Stimulated activated CD4-positive, alpha-beta T cell treated with anti-CD3 and anti-CD28 coated beads, Interleukin-2, amount 100 ng/mL, for 48 hours (primary cell): ENCODE measurements around the gene HOXC6.

Experiments
- DNase-seq, 2 donors: peaks; one replicate each; pipeline ENCODE4 v3.0.0-alpha.2; 2020

The HOXC6 gene

DNA sequence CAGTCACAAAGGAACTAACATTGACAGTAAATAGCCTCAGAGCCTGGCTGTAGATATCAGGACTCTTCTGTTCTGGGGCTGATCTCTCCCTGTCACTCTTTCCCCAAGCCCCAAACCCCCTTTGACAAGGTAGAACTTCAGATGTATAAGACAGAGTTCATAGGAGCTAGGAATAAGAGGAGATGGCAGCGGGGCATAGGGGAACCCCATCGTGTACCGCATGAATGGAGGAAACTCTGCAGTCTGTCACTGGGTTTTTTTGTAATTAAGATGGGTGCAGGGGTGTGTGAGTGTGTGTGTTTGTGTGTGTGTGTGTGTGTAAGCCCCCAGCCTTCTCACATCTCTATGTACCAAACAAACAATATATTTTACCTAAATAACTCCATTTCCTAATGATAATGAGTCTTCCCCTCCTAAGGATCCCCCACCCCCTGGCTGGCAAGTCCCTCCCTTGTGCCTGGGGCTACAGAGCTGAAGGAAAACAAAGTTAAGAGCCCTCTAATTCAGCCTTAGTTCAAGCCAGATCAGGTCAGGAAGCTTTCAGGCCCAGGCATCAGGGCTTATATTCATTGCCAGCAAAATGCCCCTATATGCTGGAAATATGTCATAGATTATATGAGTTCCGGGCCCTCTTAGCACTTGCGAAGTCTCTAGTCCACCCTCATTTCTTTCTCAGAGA lies 16.3 kb downstream of the HOXC6 start:
- DNase-seq, result no peak

DNA sequence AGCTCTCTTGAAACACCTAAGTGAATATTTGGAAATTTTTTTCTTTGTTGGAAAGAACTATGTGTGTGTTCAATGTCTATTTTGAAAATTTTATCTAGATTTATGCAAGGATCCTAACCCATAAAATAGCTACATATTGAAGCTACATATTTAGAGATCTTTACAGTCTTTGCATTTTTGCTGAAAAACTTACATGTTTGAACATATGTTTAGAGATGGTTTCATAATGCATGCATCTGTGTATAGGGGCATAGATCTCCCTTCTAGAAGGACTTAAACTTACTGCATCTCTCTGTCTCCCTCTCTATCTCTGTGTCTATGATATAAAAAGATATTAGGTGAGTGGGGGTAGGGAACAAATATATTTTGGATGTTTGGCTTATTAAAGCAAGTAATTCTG lies 17.2 kb downstream of the HOXC6 start:
- no peak for DNase-seq

DNA sequence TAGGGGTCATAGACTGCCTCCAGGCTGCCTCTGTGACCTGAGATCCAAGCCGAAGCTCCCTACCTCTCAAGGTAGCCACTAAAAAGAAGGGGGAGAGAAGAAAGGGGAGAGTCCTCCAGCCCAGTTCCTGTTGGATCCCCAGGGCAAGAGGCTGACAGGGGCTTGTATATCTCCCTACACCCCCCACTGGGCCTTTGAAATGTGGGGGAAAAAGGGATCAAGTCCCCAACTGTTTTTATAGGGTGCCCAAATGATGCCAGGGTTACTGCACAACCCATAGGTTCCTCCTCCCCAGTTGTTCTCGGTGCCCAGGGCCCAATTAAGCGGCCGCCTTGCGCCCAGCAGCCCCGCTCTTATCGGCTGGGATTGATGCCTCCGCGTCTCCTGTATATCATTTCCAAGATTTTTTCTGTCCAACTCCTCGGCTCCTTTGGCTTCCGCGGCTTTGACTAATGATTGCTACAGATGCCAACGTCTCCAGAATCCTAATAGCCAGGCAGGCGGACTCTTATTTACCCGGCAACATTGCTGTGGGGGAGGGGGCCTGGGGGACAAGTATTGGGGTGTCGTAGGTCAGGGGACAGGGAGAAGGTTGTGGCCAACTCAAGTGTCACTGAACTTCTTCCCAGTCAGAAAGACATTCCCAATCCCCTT lies 17.8 kb downstream of the HOXC6 start:
- DNase-seq, result no peak

DNA sequence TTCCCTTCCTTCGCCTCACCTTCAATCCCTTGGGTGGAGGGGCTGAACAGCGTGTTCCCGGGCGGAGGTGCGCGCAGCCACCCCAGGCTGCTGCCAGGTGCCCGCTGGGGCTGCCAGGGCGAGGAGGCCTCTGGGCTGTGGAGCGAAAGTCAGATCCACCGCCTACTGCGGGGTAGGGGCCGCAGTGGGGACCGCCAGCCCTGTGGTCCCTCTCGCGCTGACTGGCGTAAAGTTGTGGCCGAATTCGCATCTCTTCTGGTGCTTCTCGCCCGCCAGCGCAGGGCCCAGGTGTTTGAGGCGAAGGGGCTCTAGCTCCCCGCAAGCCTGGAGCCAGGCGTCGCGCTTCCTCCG lies 18.5 kb downstream of the HOXC6 start:
- no peak for DNase-seq

DNA sequence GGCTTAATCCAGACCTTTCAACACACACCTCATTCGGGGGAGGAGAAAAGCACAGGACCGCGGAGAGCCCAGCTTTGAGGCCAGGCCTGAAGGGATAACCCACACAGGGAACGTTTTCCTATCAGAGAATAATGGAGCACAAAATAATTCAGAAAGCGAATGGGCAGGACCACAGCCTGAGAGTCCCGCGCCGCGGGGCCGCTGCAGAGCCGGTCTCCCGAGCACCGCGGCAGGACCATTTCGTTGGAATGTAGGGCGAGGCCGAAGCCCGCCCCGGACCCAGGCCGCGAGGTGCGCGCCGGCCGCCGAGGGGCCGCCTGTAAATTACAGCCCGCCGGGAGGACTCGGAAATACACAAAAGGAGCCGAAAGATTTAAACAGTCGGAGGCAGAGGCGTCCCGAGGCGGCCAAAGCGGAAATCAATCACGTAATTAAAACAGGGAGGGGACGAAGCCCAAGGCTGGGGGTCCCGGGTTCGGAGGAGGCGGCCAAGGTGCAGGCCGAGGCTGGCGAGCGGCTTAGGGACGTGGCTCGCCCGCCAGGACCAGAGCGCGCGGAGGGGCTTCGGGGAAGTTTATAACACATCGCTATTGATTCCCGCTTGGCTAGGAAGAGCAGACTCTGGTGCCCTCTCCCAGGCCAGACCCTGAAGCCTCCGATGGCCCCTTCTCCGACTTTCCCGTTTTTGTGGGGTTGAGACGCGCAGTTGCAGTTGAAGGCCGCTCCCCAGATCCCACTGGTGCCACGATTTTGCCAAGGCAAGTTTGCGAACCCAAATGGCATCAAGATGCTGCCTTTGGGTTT lies 19.1 kb downstream of the HOXC6 start:
- no peak for DNase-seq

DNA sequence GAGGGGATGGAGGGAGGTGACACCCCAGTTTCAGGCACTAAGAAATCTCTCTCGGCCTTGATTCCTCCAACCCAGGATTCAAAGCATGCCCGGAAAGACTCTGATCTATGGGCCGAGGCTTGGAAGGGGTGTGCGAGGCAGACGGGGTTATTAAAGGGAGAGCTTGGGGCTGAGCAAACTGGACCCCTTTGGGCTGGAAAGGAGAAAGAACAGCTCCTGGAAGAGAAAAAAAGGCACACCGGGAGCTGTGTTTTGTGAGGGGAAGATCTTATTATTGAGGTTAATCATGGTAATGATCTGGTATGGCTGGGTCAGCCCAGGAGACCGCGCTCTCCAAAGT lies 19.7 kb downstream of the HOXC6 start:
- no peak for DNase-seq

DNA sequence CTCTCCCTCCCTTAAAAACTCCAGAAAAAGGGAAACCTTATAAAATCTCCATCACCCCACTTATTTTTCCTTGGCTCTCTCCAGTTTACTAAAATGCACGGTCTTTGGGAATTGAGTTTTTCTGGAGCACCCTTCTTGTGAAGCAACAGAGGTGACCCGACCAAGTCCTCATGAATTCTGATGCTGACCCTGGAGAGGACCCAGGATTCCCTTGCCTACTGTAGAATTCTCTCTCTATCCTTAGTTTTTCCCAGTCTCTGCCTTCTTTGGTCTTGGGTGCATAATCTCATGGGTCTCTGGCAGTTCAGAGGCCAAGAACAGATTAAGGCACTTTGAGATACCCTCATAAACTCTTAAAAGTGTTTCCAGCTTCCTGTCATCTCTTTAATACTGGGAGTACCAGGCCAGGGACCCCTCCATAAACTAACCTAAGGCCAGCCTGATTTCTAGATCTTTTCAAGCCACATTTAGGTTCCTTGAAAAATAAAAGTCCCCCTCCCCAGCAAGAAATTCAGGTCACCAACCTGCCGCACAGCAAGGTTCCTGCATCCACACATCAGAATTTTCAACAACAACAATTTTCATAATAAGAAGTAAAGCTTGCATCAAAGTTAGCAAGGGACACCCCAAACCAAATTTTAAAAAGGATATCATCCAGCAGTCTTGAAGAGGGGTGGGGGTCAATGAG lies 20.3 kb downstream of the HOXC6 start:
- no peak for DNase-seq

DNA sequence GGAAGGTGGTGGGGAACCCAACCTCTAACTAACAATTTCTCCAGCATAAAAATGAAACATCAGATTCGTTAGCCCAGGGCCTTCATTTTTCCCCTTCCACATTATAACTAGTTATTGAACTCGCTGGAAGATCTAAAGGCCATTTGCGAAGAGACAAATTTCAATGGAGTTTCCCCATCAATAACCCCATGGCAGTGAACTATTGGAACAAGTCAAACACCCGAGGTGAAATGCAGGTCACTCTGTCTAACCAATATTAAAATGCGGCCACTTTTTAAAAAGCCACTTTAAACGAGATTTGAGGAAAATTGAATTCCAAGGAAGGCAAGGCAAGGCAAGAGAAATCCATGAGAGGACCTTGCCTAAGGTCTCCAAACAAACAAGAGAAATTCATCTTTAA lies 20.9 kb downstream of the HOXC6 start:
- DNase-seq, result no peak

DNA sequence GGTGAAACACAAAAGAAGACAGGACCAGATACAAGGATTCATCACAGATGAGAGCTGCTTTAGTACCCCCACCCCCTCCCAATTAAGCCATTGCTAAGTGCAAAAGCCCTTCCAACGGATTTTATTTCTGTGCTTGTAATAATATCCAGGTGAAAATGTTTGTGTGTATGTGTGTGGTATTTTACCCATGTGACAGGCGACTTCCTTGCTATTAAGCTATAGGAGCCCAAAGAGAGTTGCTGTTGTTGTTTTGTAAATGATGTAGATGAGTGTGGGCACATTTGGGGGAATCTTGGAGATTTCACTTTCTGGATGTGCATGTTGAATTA lies 22.2 kb downstream of the HOXC6 start:
- no peak for DNase-seq

DNA sequence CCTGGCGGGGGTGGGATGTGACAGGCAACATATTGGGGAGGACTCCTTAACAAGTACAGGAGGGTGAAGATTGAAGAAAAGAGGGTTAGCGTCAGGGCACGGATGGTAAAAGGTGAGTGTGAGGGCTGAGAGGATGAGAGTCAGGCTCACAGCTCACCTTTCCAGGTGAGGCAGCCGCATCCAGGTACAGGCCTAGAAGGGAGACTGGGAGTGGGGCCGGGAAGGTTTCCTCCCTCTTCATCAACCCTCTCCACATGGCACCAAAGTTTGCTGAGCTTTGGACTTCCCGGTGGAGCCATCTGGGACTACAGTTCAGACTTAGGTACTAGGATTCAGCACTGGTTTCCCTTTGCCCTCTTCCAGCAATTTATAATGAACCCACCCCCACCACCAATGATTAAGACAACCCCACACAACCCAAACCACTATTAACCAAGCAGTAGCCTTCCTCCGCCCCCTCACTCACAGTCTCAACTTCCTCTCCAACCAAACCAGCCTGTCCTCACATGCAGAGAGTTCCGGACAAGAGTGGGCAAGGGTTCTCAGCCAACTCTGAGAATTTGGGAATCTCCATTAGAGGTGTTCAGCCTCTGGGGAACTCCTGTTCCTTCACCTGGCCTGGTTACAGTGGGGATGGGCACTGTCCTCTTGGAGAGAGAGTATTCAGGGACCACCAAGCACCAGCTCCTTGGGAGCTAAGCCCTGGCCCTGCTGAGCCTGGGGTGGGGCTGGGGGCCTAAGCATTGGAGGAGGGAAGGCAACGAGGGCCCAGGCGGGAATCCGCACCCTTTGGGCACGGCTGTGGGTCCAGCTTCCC lies 23.0 kb downstream of the HOXC6 start:
- DNase-seq, result no peak

DNA sequence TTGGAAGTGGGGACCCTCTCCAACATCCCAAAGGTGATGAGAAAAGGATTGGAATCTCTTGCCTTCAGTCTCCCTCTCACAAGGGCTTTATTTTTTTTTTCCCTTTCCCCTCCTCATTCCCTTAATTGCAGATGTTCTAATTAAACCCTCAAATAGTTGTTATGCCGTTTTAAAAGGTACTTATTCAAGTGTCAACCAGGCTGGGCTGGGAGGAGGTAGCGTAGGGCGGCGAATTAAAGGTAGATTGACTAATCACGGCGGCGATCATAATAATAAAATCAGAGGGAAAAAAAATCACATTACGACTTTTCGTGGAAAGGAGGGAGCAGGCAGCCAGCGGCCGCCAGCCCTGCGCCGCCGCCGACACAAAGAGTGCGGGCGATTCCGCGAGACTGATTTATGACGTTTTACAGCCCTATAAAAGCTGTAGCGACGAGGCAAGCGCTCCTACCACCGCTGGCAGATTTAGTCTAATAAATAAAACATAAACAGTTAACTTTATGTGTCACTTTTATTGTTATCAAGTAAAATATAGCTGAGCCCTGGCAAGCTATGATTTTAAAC lies 23.7 kb downstream of the HOXC6 start:
- DNase-seq, result no peak

DNA sequence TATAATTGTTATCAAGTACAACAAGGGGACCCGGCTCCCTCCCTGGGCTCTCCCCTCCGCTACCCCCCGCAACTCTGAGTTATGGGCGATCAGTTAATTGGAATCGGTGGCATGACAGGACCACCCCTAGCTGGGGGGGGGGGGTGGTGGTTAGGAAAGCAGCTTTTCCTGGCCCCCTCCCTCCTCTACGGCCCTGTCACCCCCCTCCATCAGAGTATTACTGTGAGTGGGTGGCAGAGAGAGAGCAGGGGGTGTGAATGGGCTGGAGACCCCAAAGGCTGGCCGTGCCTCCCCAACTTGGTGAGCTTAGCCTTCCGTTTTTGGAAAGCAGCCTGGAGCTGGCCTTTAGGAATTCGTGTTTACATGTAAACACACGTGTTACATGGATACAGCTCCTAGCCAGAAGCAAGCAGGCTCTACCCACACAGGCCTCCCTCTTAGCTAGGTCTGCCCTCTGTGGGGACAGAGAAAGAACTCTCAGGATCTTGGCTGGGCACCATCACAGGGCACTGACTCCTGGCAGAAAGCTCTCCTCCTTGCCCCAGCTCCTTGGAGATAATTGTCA lies 24.3 kb downstream of the HOXC6 start:
- no peak for DNase-seq

DNA sequence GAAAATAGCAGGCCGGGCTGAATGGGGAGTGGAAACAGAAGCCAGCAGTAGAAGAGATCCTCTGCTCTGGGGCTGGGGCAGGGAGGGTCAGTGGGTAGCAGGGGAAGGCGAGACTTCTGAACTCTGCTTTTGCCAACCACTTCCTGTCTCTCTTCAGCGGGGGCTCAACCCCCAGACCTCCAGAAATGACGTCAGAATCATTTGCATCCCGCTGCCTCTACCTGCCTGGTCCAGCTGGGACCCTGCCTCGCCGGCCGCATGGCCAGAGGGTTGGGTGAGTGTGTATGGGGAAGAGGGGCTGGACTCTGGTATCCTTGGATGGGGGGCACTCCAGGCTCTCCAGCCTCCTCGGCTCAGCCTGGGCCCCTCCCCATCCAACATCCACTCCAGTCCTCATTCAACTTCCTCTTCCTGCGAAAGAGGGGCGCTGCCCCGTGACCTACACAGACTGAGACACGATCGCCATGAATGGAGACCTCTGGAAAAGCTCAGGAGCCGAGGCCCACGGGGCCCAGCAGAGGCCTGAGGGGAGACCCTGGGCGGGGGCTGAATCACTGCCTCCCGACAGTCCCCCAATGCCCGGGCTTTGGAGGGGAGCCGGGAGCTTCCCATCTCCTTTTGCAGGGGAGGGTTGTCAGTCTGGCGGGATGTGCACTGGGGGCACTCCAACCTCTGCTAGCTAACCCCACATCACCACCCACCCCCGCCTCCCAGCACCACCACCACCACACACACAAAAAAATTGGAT lies 24.9 kb downstream of the HOXC6 start:
- no peak for DNase-seq

DNA sequence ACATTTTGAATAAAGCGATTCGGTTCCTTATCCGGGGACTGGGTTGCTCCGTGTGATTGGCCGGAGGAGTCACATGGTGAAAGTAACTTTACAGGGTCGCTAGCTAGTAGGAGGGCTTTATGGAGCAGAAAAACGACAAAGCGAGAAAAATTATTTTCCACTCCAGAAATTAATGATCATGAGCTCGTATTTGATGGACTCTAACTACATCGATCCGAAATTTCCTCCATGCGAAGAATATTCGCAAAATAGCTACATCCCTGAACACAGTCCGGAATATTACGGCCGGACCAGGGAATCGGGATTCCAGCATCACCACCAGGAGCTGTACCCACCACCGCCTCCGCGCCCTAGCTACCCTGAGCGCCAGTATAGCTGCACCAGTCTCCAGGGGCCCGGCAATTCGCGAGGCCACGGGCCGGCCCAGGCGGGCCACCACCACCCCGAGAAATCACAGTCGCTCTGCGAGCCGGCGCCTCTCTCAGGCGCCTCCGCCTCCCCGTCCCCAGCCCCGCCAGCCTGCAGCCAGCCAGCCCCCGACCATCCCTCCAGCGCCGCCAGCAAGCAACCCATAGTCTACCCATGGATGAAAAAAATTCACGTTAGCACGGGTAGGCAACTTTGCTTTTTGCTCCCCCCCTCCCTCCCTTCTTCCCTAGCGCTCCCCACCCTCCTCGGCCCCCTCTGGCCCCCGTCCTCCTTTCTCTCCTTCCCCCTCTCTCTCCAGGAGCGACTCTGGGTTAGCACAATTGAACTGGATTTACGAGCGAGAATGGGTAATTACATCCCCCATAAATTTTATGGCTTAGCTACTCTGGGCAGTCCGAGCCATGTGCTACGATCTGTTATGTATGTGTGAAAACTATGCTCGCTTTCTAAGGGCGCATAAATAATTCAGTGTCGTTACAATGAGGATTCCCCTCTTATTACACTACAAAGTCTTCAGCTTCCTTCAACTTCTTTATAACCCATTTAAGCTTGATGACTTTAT lies 25.8 kb downstream of the HOXC6 start, which contains the start of gene HOXC4:
TSS of gene HOXC4 (plus strand) at position 85 of the 991 bp plus-strand sequence. CDS start at position 173, 88 bp downstream.
- DNase-seq, result no peak

DNA sequence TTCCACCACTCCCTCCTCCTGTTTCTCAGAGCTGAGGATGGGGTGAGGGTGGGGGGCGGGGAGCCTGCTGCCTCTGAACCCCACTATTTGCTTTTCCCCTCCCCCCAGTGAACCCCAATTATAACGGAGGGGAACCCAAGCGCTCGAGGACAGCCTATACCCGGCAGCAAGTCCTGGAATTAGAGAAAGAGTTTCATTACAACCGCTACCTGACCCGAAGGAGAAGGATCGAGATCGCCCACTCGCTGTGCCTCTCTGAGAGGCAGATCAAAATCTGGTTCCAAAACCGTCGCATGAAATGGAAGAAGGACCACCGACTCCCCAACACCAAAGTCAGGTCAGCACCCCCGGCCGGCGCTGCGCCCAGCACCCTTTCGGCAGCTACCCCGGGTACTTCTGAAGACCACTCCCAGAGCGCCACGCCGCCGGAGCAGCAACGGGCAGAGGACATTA lies 26.5 kb downstream of the HOXC6 start:
- no peak for DNase-seq

DNA sequence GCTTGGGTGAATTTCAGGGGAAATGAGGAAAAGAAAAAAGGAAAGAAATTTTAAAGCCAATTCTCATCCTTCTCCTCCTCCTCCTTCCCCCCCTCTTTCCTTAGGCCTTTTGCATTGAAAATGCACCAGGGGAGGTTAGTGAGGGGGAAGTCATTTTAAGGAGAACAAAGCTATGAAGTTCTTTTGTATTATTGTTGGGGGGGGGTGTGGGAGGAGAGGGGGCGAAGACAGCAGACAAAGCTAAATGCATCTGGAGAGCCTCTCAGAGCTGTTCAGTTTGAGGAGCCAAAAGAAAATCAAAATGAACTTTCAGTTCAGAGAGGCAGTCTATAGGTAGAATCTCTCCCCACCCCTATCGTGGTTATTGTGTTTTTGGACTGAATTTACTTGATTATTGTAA lies 27.3 kb downstream of the HOXC6 start:
- no peak for DNase-seq

DNA sequence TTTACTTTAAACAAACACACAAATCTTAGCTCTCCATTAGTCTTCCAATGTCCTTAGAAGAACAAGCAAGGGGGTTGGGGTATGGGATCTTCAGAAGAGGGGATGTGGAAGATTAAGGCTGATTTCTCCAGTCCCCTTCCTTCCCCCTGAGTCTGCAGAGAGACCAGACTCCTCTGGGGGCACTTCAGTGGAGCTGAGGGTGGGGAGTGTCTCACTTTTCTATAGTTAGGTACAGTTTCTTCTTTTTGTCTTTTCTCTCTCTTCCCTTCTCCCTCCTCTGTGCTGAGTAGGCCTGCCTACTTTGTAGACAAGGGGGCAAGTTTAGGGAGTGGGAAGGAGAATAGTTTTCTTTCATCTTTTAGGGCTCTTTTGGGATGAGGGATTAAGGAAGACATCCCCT lies 27.9 kb downstream of the HOXC6 start:
- no peak for DNase-seq

DNA sequence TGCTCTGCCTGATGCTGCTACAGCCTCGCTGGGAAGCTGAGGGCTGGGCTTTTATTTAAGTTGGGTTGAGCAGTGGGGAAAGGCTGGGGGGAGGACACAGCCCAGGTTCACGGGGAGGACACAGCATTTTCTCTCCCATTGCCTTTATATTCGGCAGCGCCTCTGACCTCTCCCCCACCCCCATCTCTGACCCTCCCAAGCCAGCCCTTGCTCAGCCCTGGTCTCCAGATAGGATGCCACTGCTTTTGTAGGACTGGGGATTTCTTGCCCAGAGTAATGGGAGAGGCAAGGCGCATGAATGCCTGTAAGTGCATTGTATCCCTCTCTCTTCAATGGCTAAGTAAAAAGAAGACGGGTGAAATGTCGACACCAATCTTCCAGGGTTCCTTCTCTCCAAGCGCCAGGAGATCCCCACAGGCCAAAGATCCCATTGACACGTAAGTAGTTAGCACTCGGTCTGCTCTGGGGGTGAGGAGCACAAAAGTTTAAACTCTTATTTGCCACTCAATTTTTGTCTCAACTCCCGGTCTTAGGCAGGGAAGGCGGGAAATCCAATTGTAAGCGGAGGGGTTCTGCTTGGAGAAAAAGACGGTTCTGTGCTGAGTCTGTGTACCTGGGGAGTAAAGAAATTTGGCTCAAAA lies 30.0 kb downstream of the HOXC6 start:
- no peak for DNase-seq

DNA sequence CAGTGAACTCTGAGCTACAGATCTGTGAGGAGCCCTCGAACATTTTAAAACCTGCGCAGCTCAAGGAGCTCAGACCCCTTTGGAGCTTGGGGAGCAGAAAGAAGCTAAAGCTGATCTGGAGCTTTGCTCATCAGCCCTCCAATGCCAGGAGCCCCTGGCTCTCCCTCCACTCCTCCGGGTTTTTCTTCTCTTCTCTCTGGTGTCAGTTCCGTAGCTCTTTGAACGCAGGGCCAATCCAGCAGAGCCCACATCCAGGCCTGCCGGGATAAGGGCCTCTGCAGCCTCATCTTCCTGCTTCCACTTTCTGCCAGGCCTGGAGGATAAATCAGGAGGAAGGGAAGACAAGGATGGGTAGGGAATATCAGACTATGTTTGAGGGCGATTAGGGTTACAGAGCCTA lies 31.4 kb downstream of the HOXC6 start:
- DNase-seq, result no peak
